Inferior parietal cortex (tissue), 1 donor: ENCODE data around the gene BATF.

Experiments used
- DNase-seq: peaks from one replicate; pipeline ENCODE4 v3.0.0-alpha.2; 2016; ENCODE audit errors: extremely low spot score

The BATF gene

GRCh38 chr14:75499084-75499875, 23.0 kb upstream of the BATF start:
- no peak for DNase-seq

GRCh38 chr14:75501080-75501479, 21.2 kb upstream of the BATF start:
- no peak for DNase-seq

GRCh38 chr14:75504411-75504810, 17.9 kb upstream of the BATF start:
- DNase-seq = no peak

- no peak for DNase-seq
These were observed 15.3 kb upstream of the BATF start for GRCh38 chr14:75506930-75507329.

- no peak for DNase-seq
These were observed 11.7 kb upstream of the BATF start for GRCh38 chr14:75510547-75510946.

- no peak for DNase-seq
These were observed 11.1 kb upstream of the BATF start for GRCh38 chr14:75511201-75511600.

GRCh38 chr14:75513911-75514672, 8.2 kb upstream of the BATF start:
- DNase-seq = no peak

- no peak for DNase-seq
These were observed 7.3 kb upstream of the BATF start for GRCh38 chr14:75514673-75515628.

GRCh38 chr14:75515629-75515996, 6.7 kb upstream of the BATF start:
- no peak for DNase-seq

- no peak for DNase-seq
These were observed 3.6 kb upstream of the BATF start for GRCh38 chr14:75518625-75519024.

- DNase-seq = no peak
These were observed 2.9 kb upstream of the BATF start for GRCh38 chr14:75519394-75519793.

- DNase-seq = no peak
These were observed 2.2 kb upstream of the BATF start for GRCh38 chr14:75519826-75520728.

- no peak for DNase-seq
These were observed 1.4 kb upstream of the BATF start for GRCh38 chr14:75520852-75521251.

- DNase-seq = no peak
These were observed 662 bp upstream of the BATF start for GRCh38 chr14:75521415-75522199.

GRCh38 chr14:75522983-75523318, 682 bp downstream of the BATF start:
- DNase-seq = no peak

- DNase-seq = no peak
These were observed 1.5 kb downstream of the BATF start for GRCh38 chr14:75523771-75524171.

- no peak for DNase-seq
These were observed 3.7 kb downstream of the BATF start for GRCh38 chr14:75525969-75526368.

- DNase-seq = no peak
These were observed 5.3 kb downstream of the BATF start for GRCh38 chr14:75527449-75528163.

- no peak for DNase-seq
These were observed 9.0 kb downstream of the BATF start for GRCh38 chr14:75531256-75531655.
